ENCODE measurements around the gene NXNL1. TPM values are rescaled to one million over a fixed set of nuclear protein-coding genes. Genes with fewer than 3 reads are reported as not detected.

NXNL1 gene
- total and polyA plus RNA-seq, 4 donors: not detected

GRCh38 chr19:17451820-17452219 lies 8.9 kb downstream of the NXNL1 start:
- H3K36me3 ChIP-seq (ENCODE audit: control insufficient read depth in 1 of 2, insufficient read depth in 2 of 2, low read length in 1 of 2): no peaks in the 10 kb centered on the region
- ATAC-seq (ENCODE audit: low FRiP score) (no peak), DNase-seq (no peak)
- peaks cover 2% of the 10 kb centered on the region for H3K9me3 ChIP-seq (ENCODE audit: control insufficient read depth, low read length)
- H3K27me3 ChIP-seq (ENCODE audit: control insufficient read depth in 1 of 2, insufficient read depth in 2 of 2, low read length in 1 of 2): peaks cover 0 to 4% of the 10 kb centered on the region in 2 donors
- no peak overlapping the region for H3K4me3 ChIP-seq (ENCODE audit: low read length in 2 of 2)
- no peaks in the 10 kb centered on the region for H3K4me1 ChIP-seq (ENCODE audit: control insufficient read depth in 1 of 2, insufficient read depth in 2 of 2, low read length in 2 of 2)
- WGBS, 2 donors: 83 to 92% methylated on average over 4 of the region's 4 CpGs
- no peak overlapping the region for H3K27ac ChIP-seq (ENCODE audit: low read depth in 1 of 2, low read length in 2 of 2)
- intact Hi-C loops (cut with DNase I): loop anchor here in 1 of 2 donors (5.0 kb wide), 1 partner anchor 120 kb away; no protein-coding TSS in a partner anchor

DNA sequence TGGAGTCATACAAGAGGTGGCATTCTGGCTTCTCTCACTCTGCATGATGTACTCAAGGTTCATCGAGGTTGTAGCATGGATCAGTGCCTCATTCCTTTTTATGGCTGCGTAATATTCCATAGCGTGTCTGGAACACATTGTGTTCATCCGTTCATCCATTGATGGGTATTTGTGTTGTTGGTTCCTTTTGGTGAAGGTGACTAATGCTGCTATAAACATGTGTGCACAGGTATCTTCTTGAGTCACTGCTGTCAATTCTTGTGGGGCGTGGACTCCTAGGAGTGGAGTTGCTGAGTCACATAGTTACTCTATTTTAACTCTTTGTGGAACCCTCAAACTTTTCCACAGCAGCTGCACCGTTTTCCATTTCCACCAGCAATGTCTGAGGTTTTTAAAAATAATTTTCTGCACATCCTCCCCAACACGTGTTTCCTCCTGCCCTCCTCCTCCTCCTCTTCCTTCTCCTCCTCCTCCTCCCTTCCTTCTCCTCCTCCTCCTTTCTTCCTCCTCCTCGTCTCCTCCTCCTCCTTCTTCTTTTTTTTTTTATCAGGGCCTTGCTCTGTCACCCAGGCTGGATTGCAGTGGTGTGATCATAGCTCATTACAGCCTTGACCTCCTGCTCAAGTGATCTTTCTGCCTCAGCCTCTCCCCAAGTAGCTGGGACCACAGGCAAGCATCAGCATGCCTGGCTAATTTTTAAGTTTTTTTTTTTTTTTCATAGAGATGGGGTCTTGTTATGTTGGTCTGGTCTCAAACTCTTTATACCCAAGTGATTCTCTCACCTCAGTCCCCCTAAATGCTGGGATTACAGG lies 10.3 kb downstream of the NXNL1 start:
- intact Hi-C loops (cut with DNase I): loop anchor here in 1 of 2 donors (5.0 kb wide), 1 partner anchor 122 kb away; no protein-coding TSS in a partner anchor
- no peaks in the 10 kb centered on the region for H3K36me3 ChIP-seq (ENCODE audit: control insufficient read depth in 1 of 2, insufficient read depth in 2 of 2, low read length in 1 of 2)
- no peaks in the 10 kb centered on the region for H3K27me3 ChIP-seq (ENCODE audit: control insufficient read depth in 1 of 2, insufficient read depth in 2 of 2, low read length in 1 of 2)
- WGBS, 2 donors: 74% methylated on average over 8 of the region's 8 CpGs
- H3K4me1 ChIP-seq (ENCODE audit: control insufficient read depth in 1 of 2, insufficient read depth in 2 of 2, low read length in 2 of 2): no peaks in the 10 kb centered on the region
- ATAC-seq (ENCODE audit: low FRiP score): no peak
- H3K27ac ChIP-seq (ENCODE audit: low read depth in 1 of 2, low read length in 2 of 2): no peak overlapping the region
- no peak overlapping the region for H3K4me3 ChIP-seq (ENCODE audit: low read length in 2 of 2)
- DNase-seq: no peak
- no peaks in the 10 kb centered on the region for H3K9me3 ChIP-seq (ENCODE audit: control insufficient read depth, low read length)

DNA sequence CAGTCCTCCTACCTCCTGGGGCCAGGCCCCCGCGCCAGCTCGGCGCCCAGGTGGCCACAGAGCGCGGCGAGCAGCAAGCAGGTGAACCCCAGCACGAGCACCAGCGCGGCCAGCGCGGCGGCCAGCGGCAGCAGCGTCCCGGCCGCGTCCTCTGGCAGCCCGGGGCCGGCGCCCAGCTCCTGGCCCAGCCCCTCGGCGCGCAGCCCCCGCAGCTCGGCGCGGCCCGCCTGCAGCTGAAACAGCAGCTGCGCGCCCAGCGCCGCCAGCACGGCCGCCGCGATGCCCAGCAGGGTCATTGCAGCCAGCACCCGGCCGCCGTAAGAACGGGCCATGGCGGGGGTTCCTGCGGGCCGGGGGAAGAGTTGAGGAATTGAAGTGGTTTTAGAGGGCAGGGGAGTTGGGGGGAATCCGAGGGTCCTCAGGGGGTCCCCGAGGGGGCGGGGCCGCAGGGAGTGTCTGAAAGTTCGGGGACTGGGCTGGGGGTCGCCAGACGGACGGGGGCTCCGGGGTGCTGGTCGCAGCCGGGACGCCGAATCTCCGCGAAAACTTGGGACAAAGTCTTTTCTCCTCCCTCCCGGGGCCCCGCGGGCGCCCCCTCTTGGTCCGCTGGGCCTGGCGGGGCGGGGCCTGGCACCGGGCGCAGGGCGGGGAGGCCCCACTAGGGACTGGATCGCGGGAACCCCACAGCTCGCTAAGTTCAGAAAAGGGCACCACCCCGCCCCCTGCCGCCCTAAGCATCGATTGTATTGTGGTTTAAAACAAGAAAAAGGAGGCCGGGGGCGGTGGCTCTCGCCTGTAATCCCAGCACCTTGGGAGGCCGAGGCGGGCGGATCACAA lies 12.4 kb downstream of the NXNL1 start, which contains the start of gene TMEM221:
Gene TMEM221 (minus strand): TSS at position 538 of the 837 bp plus-strand sequence. CDS start 206 bp downstream, at position 332.
- DNase-seq (peak; percentile 69 to 86), ATAC-seq (ENCODE audit: low FRiP score) (peak; percentile 76)
- 2% methylated on average over 66 to 81 of the region's 81 CpGs for WGBS, 2 donors
- no peaks in the 10 kb centered on the region for H3K9me3 ChIP-seq (ENCODE audit: control insufficient read depth, low read length)
- no peaks in the 10 kb centered on the region for H3K4me1 ChIP-seq (ENCODE audit: control insufficient read depth in 1 of 2, insufficient read depth in 2 of 2, low read length in 2 of 2)
- H3K4me3 ChIP-seq (ENCODE audit: low read length in 2 of 2): no peak within 1 kb of the TSS
- H3K27me3 ChIP-seq (ENCODE audit: control insufficient read depth in 1 of 2, insufficient read depth in 2 of 2, low read length in 1 of 2): no peaks in the 10 kb centered on the region
- intact Hi-C loops (cut with DNase I): no loop called here
- H3K27ac ChIP-seq (ENCODE audit: low read depth in 1 of 2, low read length in 2 of 2): no peak within 1 kb of the TSS
- no peaks in the 10 kb centered on the region for H3K36me3 ChIP-seq (ENCODE audit: control insufficient read depth in 1 of 2, insufficient read depth in 2 of 2, low read length in 1 of 2)

DNA sequence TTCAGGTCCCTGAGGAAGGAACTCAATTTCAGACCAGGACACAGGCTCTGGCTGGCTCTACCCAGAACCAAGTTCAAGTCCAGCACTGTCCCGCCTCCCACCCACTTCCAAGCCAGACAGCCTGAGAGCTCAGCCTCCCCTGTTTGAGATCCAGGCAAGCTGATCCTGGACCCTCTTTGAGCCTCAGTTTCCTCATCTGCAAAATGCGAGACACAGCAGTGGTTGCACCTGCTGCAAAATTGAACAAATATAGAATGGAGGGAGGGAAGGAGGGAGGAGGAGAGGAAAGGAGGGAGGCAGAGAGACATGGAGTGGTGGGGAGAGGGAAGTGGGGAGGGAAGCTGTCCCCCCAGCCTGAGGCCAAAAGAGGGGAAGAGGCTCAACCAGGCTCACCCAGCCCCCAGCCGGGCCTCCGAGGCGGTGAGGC lies 13.0 kb downstream of the NXNL1 start:
- no peaks in the 10 kb centered on the region for H3K27me3 ChIP-seq (ENCODE audit: control insufficient read depth in 1 of 2, insufficient read depth in 2 of 2, low read length in 1 of 2)
- DNase-seq (no peak), ATAC-seq (ENCODE audit: low FRiP score) (no peak)
- H3K27ac ChIP-seq (ENCODE audit: low read depth in 1 of 2, low read length in 2 of 2): no peak overlapping the region
- WGBS, 2 donors: 36% methylated on average over 5 of the region's 5 CpGs
- H3K4me3 ChIP-seq (ENCODE audit: low read length in 2 of 2): no peak overlapping the region
- H3K36me3 ChIP-seq (ENCODE audit: control insufficient read depth in 1 of 2, insufficient read depth in 2 of 2, low read length in 1 of 2): no peaks in the 10 kb centered on the region
- intact Hi-C loops (cut with DNase I): no loop called here
- no peaks in the 10 kb centered on the region for H3K9me3 ChIP-seq (ENCODE audit: control insufficient read depth, low read length)
- H3K4me1 ChIP-seq (ENCODE audit: control insufficient read depth in 1 of 2, insufficient read depth in 2 of 2, low read length in 2 of 2): no peaks in the 10 kb centered on the region

DNA sequence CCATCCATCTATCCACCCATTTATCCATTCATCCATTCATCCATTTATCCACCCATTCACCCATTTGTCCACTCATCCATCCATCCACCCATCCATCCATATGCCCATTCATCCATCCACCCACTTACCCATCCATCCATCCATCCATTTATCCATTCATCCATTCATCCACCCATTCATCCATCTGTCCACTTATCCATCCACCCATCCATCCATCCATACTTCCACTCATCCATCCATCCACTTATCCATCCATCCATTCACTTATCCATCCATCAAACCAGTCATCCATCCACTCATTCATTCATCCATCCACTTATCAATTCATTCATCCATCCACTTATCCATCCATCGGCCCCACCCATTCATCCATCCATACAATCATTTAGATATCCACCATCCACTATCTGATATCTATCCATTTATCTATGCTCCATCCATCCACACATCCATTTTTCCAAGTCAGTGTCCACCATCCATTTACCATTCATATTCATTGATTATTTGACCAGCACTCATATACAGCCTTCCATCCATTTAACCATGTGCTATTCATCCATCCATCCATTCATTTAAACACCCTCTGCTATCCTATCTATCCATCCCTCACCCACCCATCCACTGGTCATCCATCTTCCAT lies 15.1 kb downstream of the NXNL1 start:
- no peaks in the 10 kb centered on the region for H3K36me3 ChIP-seq (ENCODE audit: control insufficient read depth in 1 of 2, insufficient read depth in 2 of 2, low read length in 1 of 2)
- H3K27me3 ChIP-seq (ENCODE audit: control insufficient read depth in 1 of 2, insufficient read depth in 2 of 2, low read length in 1 of 2): no peaks in the 10 kb centered on the region
- no peak overlapping the region for H3K27ac ChIP-seq (ENCODE audit: low read depth in 1 of 2, low read length in 2 of 2)
- H3K4me1 ChIP-seq (ENCODE audit: control insufficient read depth in 1 of 2, insufficient read depth in 2 of 2, low read length in 2 of 2): no peaks in the 10 kb centered on the region
- no peak for DNase-seq
- H3K4me3 ChIP-seq (ENCODE audit: low read length in 2 of 2): no peak overlapping the region
- H3K9me3 ChIP-seq (ENCODE audit: control insufficient read depth, low read length): no peaks in the 10 kb centered on the region
- WGBS, 2 donors: 93 to 100% methylated on average over 1 of the region's 1 CpG
- no peak for ATAC-seq (ENCODE audit: low FRiP score)
- intact Hi-C loops (cut with DNase I): no loop called here

GRCh38 chr19:17441241-17442021 lies 19.3 kb downstream of the NXNL1 start:
- DNase-seq: no peak
- H3K27me3 ChIP-seq (ENCODE audit: control insufficient read depth in 1 of 2, insufficient read depth in 2 of 2, low read length in 1 of 2): no peaks in the 10 kb centered on the region
- ATAC-seq (ENCODE audit: low FRiP score): no peak
- H3K9me3 ChIP-seq (ENCODE audit: control insufficient read depth, low read length): no peaks in the 10 kb centered on the region
- no peak overlapping the region for H3K27ac ChIP-seq (ENCODE audit: low read depth in 1 of 2, low read length in 2 of 2)
- H3K4me3 ChIP-seq (ENCODE audit: low read length in 2 of 2): no peak overlapping the region
- H3K4me1 ChIP-seq (ENCODE audit: control insufficient read depth in 1 of 2, insufficient read depth in 2 of 2, low read length in 2 of 2): no peaks in the 10 kb centered on the region
- intact Hi-C loops (cut with DNase I): no loop called here
- 42 to 54% methylated on average over 8 of the region's 8 CpGs for WGBS, 2 donors
- no peaks in the 10 kb centered on the region for H3K36me3 ChIP-seq (ENCODE audit: control insufficient read depth in 1 of 2, insufficient read depth in 2 of 2, low read length in 1 of 2)

DNA sequence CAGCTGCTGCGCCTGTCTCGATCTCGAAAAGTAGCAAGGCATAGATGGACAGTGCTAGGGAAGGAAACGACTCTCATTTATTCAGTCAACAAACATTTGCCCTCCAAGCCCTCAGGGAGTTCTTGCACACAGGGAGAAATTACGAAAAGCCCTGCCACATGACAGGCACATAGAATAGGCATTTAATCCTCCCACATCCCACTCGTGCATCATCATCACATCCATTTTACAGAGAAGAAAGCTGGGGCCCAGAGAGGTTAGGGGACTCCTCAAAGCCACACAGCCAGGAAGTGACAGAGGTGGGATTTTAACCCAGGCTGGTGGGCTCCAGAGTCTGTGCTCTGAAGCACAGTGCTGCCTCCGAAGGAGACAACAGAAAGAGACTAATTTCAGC lies 23.9 kb downstream of the NXNL1 start:
- H3K27ac ChIP-seq (ENCODE audit: low read depth in 1 of 2, low read length in 2 of 2): no peak overlapping the region
- H3K4me1 ChIP-seq (ENCODE audit: control insufficient read depth in 1 of 2, insufficient read depth in 2 of 2, low read length in 2 of 2): no peaks in the 10 kb centered on the region
- no peaks in the 10 kb centered on the region for H3K36me3 ChIP-seq (ENCODE audit: control insufficient read depth in 1 of 2, insufficient read depth in 2 of 2, low read length in 1 of 2)
- no peak for ATAC-seq (ENCODE audit: low FRiP score)
- WGBS, 2 donors: 78 to 81% methylated on average over 7 of the region's 7 CpGs
- no peak for DNase-seq
- H3K27me3 ChIP-seq (ENCODE audit: control insufficient read depth in 1 of 2, insufficient read depth in 2 of 2, low read length in 1 of 2): no peaks in the 10 kb centered on the region
- H3K4me3 ChIP-seq (ENCODE audit: low read length in 2 of 2): no peak overlapping the region
- H3K9me3 ChIP-seq (ENCODE audit: control insufficient read depth, low read length): no peaks in the 10 kb centered on the region
- intact Hi-C loops (cut with DNase I): no loop called here

Data from aorta (tissue), 5 donors.